HEK293 (cell line): ENCODE data around the gene ZNF438.

Experiments used
- CTCF ChIP-seq: fragments of 450-650 bp; formaldehyde crosslinking; IDR thresholded peaks from 2 replicates; pipeline ENCODE4 v1.5.1; 2016; ENCODE audit warnings: missing biosample characterization, missing genetic modification characterization
- RBAK ChIP-seq: fragments of 450-650 bp; formaldehyde crosslinking; IDR thresholded peaks from 2 replicates; pipeline ENCODE4 v1.5.1; 2016; ENCODE audit warnings: missing biosample characterization, missing genetic modification characterization
- TRIM28 ChIP-seq: IDR thresholded peaks from 2 replicates; pipeline ENCODE4 v1.6.1; 2011; ENCODE audit warnings: low read length, control low read depth, borderline replicate concordance
- ZNF184 ChIP-seq: fragments of 450-650 bp; IDR thresholded peaks from 2 replicates; pipeline ENCODE4 v1.5.1; 2018; ENCODE audit warnings: missing biosample characterization, mild to moderate bottlenecking, missing genetic modification characterization
- ZNF214 ChIP-seq: fragments of 450-650 bp; formaldehyde crosslinking; IDR thresholded peaks from 2 replicates; pipeline ENCODE4 v1.5.1; 2017; ENCODE audit warnings: missing biosample characterization, mild to moderate bottlenecking, missing genetic modification characterization, borderline replicate concordance

GRCh38 chr10:30854656-30855055 is 177.0 kb downstream of the ZNF438 start:
- TF ChIP-seq CTCF (no peak), RBAK (no peak), ZNF184 (no peak), ZNF214 (tag by site-specific recombination) (no peak), TRIM28 (no peak)
